Gastrocnemius medialis (tissue), 4 donors: ENCODE results near the gene CRYGN. TPM values are rescaled to one million over a fixed set of nuclear protein-coding genes. Genes with fewer than 3 reads are reported as not detected.
A peak's percentile ranks its signal among the peaks of the same experiment; 100 is the strongest.

Experiments
- ATAC-seq, 2 donors: fragments of 150-250 bp; one replicate each; pipeline ENCODE4 v1.9.1; 2016
- DNase-seq, 2 donors: peaks; one replicate each; pipeline ENCODE4 v3.0.0-alpha.2; 2019
- H3K27ac ChIP-seq, 4 donors: fragments of 200-600 bp; sonication (generic); 1 replicate in 1 of 4; 2 replicates in 3 of 4; pipeline ENCODE4 v1.5.1; 2016 to 2018; ENCODE audit warnings: mild to moderate bottlenecking in 2 of 4, moderate library complexity in 1 of 4
- H3K27me3 ChIP-seq, 3 donors: fragments of 200-600 bp; sonication (generic) in 2 of 3; 1 replicate in 1 of 3; 2 replicates in 2 of 3; pipeline versions ENCODE4 v1.5.1 to v1.6.0; 2016 to 2019; ENCODE audit warnings: mild to moderate bottlenecking in 1 of 3, moderate library complexity in 1 of 3
- H3K36me3 ChIP-seq, 2 donors: fragments of 200-600 bp; sonication (generic) in 1 of 2; one replicate each; pipeline ENCODE4 v1.5.1; 2017 to 2018
- H3K4me1 ChIP-seq, 2 donors: fragments of 200-600 bp; sonication (generic) in 1 of 2; one replicate each; pipeline ENCODE4 v1.5.1; 2016 to 2017; ENCODE audit warnings: mild to moderate bottlenecking in 2 of 2
- H3K4me3 ChIP-seq, 4 donors: fragments of 200-600 bp; sonication (generic) in 3 of 4; 1 replicate in 1 of 4; 2 replicates in 3 of 4; pipeline ENCODE4 v1.5.1; 2016 to 2019; ENCODE audit warnings: mild to moderate bottlenecking in 2 of 4
- H3K9me3 ChIP-seq, 3 donors: fragments of 200-600 bp; sonication (generic) in 2 of 3; 1 replicate in 1 of 3; 2 replicates in 2 of 3; pipeline ENCODE4 v1.5.1; 2016 to 2019
- CTCF ChIP-seq, 5 experiments: fragments of 450-650 bp in 3 of 5; fragments of 200-600 bp in 2 of 5; sonication (generic) in 2 of 5; IDR thresholded peaks in 4 of 5; conservative IDR thresholded peaks in 1 of 5; 1 replicate in 4 of 5; 2 replicates in 1 of 5; pipeline ENCODE4 v1.5.1; 2016 to 2019; ENCODE audit warnings: antibody characterized with exemption in 5 of 5, mild to moderate bottlenecking in 3 of 5, moderate library complexity in 3 of 5
- POLR2A ChIP-seq, 2 donors: fragments of 450-650 bp; IDR thresholded peaks; one replicate each; pipeline ENCODE4 v1.6.1; 2017; ENCODE audit warnings: antibody characterized with exemption in 2 of 2, mild to moderate bottlenecking in 2 of 2, moderate library complexity in 2 of 2
- in situ Hi-C, 4 donors: fragments of 200-750 bp; cut with MboI; loops; one replicate each; pipeline versions ENCODE4 v1.15.0 to v1.8.0; 2017; ENCODE audit warnings: low sequenced_read_pairs in 4 of 4
- intact Hi-C: fragments of 100-400 bp; cut with DNase I; formaldehyde crosslinking; loops from one replicate; pipeline ENCODE4 v1.15.1; 2023; ENCODE audit warnings: low total_unique reads
- total RNA-seq, 4 donors: library from RNA; depleted of rRNA; stranded (reverse); fragments of >200 nt; gene quantifications; one replicate each; pipeline versions ENCODE4 v1.1.0 to v1.2.3, GENCODE V29; 2016

The CRYGN gene
- total RNA-seq, 4 donors from 2014 or later = not detected

- intact Hi-C loops (no loop called here), in situ Hi-C loops (loop anchor here in 2 of 4 donors (5.0 to 25.0 kb wide), 2 partner anchors 85 to 285 kb away; no protein-coding TSS in a partner anchor)
- peak in 1 of 2 donors; percentile 8 for DNase-seq
- Histone ChIP-seq H3K4me1 (peaks cover 0 to 7% of the 10 kb centered on the region in 2 donors), H3K4me3 (no peak overlapping the region), H3K27ac (no peak overlapping the region), H3K36me3 (no peaks in the 10 kb centered on the region), H3K27me3 (no peaks in the 10 kb centered on the region), H3K9me3 (no peaks in the 10 kb centered on the region)
- TF ChIP-seq POLR2A (IDR thresholded peaks at IDR 0.05) (no peak), CTCF (IDR thresholded peaks at IDR 0.05 in 4 of 5, conservative IDR thresholded peaks at IDR 0.05 in 1 of 5) (no peak)
- no peak for ATAC-seq
Observed at GRCh38 chr7:151451626-151452571, 12.0 kb upstream of the CRYGN start.

- H3K4me3 ChIP-seq = no peak overlapping the region
- no peaks in the 10 kb centered on the region for H3K27me3 ChIP-seq
- DNase-seq (peak in 1 of 2 donors; percentile 4), ATAC-seq (no peak)
- no peaks in the 10 kb centered on the region for H3K36me3 ChIP-seq
- no peak overlapping the region for H3K27ac ChIP-seq
- no peak for TF ChIP-seq POLR2A (IDR thresholded peaks at IDR 0.05)
- no peak for TF ChIP-seq CTCF (IDR thresholded peaks at IDR 0.05 in 4 of 5, conservative IDR thresholded peaks at IDR 0.05 in 1 of 5)
- in situ Hi-C loops (loop anchor here in 2 of 4 donors (5.0 to 25.0 kb wide), 2 partner anchors 84 to 286 kb away; no protein-coding TSS in a partner anchor), intact Hi-C loops (no loop called here)
- no peaks in the 10 kb centered on the region for H3K9me3 ChIP-seq
- peaks cover 0 to 7% of the 10 kb centered on the region in 2 donors for H3K4me1 ChIP-seq
Observed at GRCh38 chr7:151451156-151451555, 11.2 kb upstream of the CRYGN start.

- no peak overlapping the region for H3K27ac ChIP-seq
- no peaks in the 10 kb centered on the region for H3K27me3 ChIP-seq
- DNase-seq (peak in 1 of 2 donors; percentile 3), ATAC-seq (no peak)
- intact Hi-C loops = loop anchor here (5.0 kb wide), 1 partner anchor 133 kb away; no protein-coding TSS in a partner anchor
- no peaks in the 10 kb centered on the region for H3K36me3 ChIP-seq
- TF ChIP-seq CTCF (IDR thresholded peaks at IDR 0.05 in 4 of 5, conservative IDR thresholded peaks at IDR 0.05 in 1 of 5) (no peak), POLR2A (IDR thresholded peaks at IDR 0.05) (no peak)
- in situ Hi-C loops = loop anchor here (5.0 to 25.0 kb wide), 2 partner anchors 83 to 287 kb away; no protein-coding TSS in a partner anchor
- no peaks in the 10 kb centered on the region for H3K9me3 ChIP-seq
- H3K4me3 ChIP-seq = no peak overlapping the region
- peaks cover 0 to 7% of the 10 kb centered on the region in 2 donors for H3K4me1 ChIP-seq
Observed at GRCh38 chr7:151449990-151450389, 10.0 kb upstream of the CRYGN start.

GRCh38 chr7:151448261-151449252 is 8.6 kb upstream of the CRYGN start:
- no peaks in the 10 kb centered on the region for H3K36me3 ChIP-seq
- in situ Hi-C loops = loop anchor here in 3 of 4 donors (5.0 kb wide), 1 partner anchor 81 kb away; no protein-coding TSS in a partner anchor
- intact Hi-C loops = loop anchor here (1.0 to 5.0 kb wide), 2 partner anchors 80 to 131 kb away; no protein-coding TSS in a partner anchor
- peak; percentile 86 to 92 for ATAC-seq
- peak overlapping the region; percentile 61 to 82 (median 66) for H3K4me3 ChIP-seq
- H3K4me1 ChIP-seq = peaks cover 0 to 7% of the 10 kb centered on the region in 2 donors
- no peaks in the 10 kb centered on the region for H3K9me3 ChIP-seq
- DNase-seq = peak; percentile 32 to 50
- peak overlapping the region in 1 of 4 donors; percentile 44 for H3K27ac ChIP-seq
- TF ChIP-seq POLR2A (IDR thresholded peaks at IDR 0.05) (no peak), CTCF (IDR thresholded peaks at IDR 0.05 in 4 of 5, conservative IDR thresholded peaks at IDR 0.05 in 1 of 5) (peak; percentile 35 to 88 (median 82))
- no peaks in the 10 kb centered on the region for H3K27me3 ChIP-seq
